ENCODE results near the gene PCDHGB3. TPM values are rescaled to one million over a fixed set of nuclear protein-coding genes. Genes with fewer than 3 reads are reported as not detected.
"Not testable (repeated sequence)": the region's sequence is repeated elsewhere in the genome, so short reads cannot be mapped to it uniquely, and the experiment has no call there.

Gene PCDHGB3
- total RNA-seq, 4 donors from 2014 or later = 5.1 to 9.2 (median 5.8) TPM

DNA sequence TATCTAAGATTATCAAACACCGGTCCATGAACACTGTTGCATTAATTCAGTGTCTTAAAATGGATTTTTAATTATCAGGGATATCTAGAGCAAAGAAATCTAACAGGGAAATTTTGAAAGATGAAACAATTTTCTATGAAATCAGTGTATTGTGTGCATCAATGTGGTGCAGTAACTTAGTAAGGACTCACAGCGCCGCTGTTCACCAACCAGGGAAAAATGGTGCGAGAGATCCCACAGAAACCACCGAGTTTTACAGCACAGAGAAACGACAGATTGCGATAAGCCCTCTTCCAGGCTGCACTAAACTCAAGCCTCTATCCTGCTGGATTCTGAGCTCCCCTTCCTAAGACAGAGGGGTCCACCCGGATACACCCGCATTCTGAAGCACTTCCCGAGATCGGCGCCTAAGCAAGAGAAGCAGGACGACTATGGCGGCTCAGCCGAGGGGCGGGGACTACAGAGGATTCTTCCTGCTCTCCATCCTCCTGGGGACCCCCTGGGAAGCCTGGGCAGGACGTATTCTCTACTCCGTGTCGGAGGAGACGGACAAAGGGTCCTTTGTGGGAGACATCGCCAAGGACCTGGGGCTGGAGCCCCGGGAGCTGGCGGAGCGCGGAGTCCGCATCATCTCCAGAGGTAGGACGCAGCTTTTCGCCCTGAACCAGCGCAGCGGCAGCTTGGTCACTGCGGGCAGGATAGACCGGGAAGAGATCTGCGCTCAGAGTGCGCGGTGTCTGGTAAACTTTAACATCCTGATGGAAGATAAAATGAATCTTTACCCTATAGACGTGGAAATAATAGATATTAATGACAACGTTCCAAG, 12.6 kb downstream of the PCDHGB3 start, which contains the start of gene PCDHGA7:
TSS of gene PCDHGA7 (plus strand) at position 274 of the 826 bp plus-strand sequence. CDS start at position 432, 158 bp downstream.
- no peak for TF ChIP-seq POLR2A (IDR thresholded peaks at IDR 0.05)
- TF ChIP-seq, protein P1, sequence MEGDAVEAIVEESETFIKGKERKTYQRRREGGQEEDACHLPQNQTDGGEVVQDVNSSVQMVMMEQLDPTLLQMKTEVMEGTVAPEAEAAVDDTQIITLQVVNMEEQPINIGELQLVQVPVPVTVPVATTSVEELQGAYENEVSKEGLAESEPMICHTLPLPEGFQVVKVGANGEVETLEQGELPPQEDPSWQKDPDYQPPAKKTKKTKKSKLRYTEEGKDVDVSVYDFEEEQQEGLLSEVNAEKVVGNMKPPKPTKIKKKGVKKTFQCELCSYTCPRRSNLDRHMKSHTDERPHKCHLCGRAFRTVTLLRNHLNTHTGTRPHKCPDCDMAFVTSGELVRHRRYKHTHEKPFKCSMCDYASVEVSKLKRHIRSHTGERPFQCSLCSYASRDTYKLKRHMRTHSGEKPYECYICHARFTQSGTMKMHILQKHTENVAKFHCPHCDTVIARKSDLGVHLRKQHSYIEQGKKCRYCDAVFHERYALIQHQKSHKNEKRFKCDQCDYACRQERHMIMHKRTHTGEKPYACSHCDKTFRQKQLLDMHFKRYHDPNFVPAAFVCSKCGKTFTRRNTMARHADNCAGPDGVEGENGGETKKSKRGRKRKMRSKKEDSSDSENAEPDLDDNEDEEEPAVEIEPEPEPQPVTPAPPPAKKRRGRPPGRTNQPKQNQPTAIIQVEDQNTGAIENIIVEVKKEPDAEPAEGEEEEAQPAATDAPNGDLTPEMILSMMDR (IDR thresholded peaks at IDR 0.05) = peak in 4 of 6 experiments; percentile 9 to 33 (median 30)
- WGBS, 2 donors = 9 to 17% methylated on average over 37 of the region's 37 CpGs
- Histone ChIP-seq H3K4me3 (replicated peaks in 1 of 3) (peak within 1 kb of the TSS in 1 of 3 donors; percentile 16), H3K27ac (no peak within 1 kb of the TSS), H3K27me3 (no peaks in the 10 kb centered on the region), H3K9me3 (no peaks in the 10 kb centered on the region), H3K36me3 (no peaks in the 10 kb centered on the region), H3K4me1 (no peaks in the 10 kb centered on the region)
- intact Hi-C loops (cut with DNase I) = no loop called here
- peak in 1 of 2 donors; percentile 22 for DNase-seq

DNA sequence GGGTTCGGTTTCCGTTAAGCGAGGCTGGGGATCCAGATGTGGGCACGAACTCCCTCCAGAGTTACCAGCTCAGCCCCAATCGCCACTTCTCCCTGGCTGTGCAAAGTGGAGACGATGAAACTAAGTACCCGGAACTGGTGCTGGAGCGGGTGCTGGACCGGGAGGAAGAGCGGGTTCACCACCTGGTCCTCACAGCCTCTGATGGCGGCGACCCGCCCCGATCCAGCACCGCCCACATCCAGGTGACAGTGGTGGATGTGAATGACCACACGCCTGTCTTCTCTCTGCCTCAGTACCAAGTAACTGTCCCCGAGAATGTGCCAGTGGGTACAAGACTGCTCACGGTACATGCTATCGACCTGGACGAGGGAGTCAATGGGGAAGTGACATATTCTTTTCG, 13.3 kb downstream of the PCDHGB3 start:
- H3K4me3 ChIP-seq (replicated peaks in 1 of 3) = no peak overlapping the region
- H3K27ac ChIP-seq = no peak overlapping the region
- intact Hi-C loops (cut with DNase I) = no loop called here
- H3K4me1 ChIP-seq = no peaks in the 10 kb centered on the region
- no peaks in the 10 kb centered on the region for H3K9me3 ChIP-seq
- no peak for DNase-seq
- 30 to 39% methylated on average over 21 of the region's 21 CpGs for WGBS, 2 donors
- H3K27me3 ChIP-seq = no peaks in the 10 kb centered on the region
- H3K36me3 ChIP-seq = no peaks in the 10 kb centered on the region
- no peak for TF ChIP-seq POLR2A (IDR thresholded peaks at IDR 0.05)
- TF ChIP-seq, protein P1 (IDR thresholded peaks at IDR 0.05) = no peak

DNA sequence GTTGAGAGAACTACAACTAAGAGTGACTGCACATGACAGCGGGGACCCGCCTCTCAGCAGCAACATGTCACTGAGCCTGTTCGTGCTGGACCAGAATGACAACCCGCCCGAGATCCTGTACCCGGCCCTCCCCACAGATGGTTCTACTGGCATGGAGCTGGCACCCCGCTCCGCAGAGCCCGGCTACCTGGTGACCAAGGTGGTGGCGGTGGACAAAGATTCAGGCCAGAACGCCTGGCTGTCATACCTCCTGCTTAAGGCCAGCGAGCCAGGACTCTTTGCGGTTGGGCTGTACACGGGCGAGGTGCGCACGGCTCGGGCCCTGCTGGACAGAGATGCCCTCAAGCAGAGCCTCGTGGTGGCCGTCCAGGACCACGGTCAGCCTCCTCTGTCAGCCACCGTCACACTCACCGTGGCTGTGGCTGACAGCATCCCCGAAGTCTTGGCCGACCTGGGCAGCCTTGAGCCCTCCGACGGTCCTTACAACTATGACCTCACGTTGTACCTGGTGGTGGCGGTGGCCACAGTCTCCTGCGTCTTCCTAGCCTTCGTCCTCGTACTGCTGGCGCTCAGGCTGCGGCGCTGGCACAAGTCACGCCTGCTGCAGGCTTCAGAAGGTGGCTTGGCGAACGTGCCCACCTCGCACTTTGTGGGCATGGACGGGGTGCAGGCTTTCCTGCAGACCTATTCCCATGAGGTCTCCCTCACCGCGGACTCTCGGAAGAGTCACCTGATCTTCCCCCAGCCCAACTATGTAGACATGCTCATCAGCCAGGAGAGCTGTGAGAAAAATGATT, 14.6 kb downstream of the PCDHGB3 start:
- intact Hi-C loops (cut with DNase I) = no loop called here
- H3K9me3 ChIP-seq = no peaks in the 10 kb centered on the region
- no peak for DNase-seq
- no peak overlapping the region for H3K4me3 ChIP-seq (replicated peaks in 1 of 3)
- TF ChIP-seq POLR2A (IDR thresholded peaks at IDR 0.05) = no peak
- TF ChIP-seq, protein P1 (IDR thresholded peaks at IDR 0.05) = no peak
- no peaks in the 10 kb centered on the region for H3K27me3 ChIP-seq
- no peak overlapping the region for H3K27ac ChIP-seq
- no peaks in the 10 kb centered on the region for H3K36me3 ChIP-seq
- 36 to 47% methylated on average over 26 to 39 of the region's 43 CpGs for WGBS, 2 donors
- H3K4me1 ChIP-seq = no peaks in the 10 kb centered on the region

DNA sequence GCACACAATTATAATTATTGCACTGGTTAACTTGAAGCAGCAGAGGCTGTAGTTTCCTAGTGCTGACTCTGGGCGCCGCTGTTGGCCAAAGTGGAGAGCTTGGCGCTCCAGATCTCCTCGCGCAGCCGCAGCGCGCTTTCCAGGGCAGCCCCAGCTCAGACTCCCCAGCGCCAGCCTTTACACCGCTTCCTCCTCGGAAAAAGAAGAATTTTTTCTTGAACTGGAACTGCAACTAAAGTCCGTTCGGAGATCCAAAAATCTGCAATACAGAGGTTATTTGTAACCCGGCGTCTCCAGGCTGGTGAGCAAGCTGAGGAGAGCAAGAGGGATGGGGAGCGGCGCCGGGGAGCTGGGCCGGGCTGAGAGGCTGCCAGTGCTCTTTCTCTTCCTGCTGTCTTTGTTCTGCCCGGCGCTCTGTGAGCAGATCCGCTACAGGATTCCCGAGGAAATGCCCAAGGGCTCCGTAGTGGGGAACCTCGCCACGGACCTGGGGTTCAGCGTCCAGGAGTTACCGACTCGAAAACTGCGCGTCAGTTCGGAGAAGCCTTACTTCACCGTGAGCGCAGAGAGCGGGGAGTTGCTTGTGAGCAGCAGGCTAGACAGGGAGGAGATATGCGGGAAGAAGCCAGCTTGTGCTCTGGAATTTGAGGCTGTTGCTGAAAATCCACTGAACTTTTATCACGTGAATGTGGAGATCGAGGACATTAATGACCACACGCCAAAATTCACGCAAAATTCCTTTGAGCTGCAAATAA, 17.7 kb downstream of the PCDHGB3 start, which contains the start of gene PCDHGB4:
TSS of gene PCDHGB4 (plus strand) at position 142 of the 755 bp plus-strand sequence. CDS start at position 329, 187 bp downstream.
- H3K9me3 ChIP-seq; intact Hi-C loops (cut with DNase I); H3K4me3 ChIP-seq (replicated peaks in 1 of 3); H3K27me3 ChIP-seq; H3K27ac ChIP-seq; H3K36me3 ChIP-seq; H3K4me1 ChIP-seq: not testable (repeated sequence)
- peak; percentile 51 to 54 for DNase-seq
- TF ChIP-seq, protein P1 (IDR thresholded peaks at IDR 0.05) = peak in 4 of 6 experiments; percentile 41 to 58 (median 47)
- 9 to 10% methylated on average over 19 to 21 of the region's 40 CpGs for WGBS, 2 donors

All from thyroid gland (tissue), 4 donors.